ENCODE data around the gene SH3GLB2.
"Not testable (repeated sequence)": the region's sequence is repeated elsewhere in the genome, so short reads cannot be mapped to it uniquely, and the experiment has no call there.

SH3GLB2 gene

GRCh38 chr9:129053020-129053419 lies 24.9 kb upstream of the SH3GLB2 start:
- DNase-seq = no peak

- DNase-seq = peak in 1 of 14 donors; percentile 46
Observed at GRCh38 chr9:129052592-129052991, 24.5 kb upstream of the SH3GLB2 start.

- DNase-seq = no peak
Observed at GRCh38 chr9:129042016-129042415, 13.9 kb upstream of the SH3GLB2 start.

GRCh38 chr9:129040113-129040643 lies 12.0 kb upstream of the SH3GLB2 start:
- no peak for DNase-seq

- peak in 4 of 14 donors; percentile 9 to 24 (median 21) for DNase-seq
Observed at GRCh38 chr9:129038109-129038852, 10.2 kb upstream of the SH3GLB2 start.

GRCh38 chr9:129037767-129038098 lies 9.6 kb upstream of the SH3GLB2 start:
- no peak for DNase-seq

GRCh38 chr9:129036923-129037766 lies 9.0 kb upstream of the SH3GLB2 start:
- DNase-seq = no peak

- DNase-seq = peak; percentile 67 to 99 (median 94)
Observed at GRCh38 chr9:129036241-129036922, 8.3 kb upstream of the SH3GLB2 start, which contains the start of gene MIGA2. MIGA2 (plus strand) TSS chr9:129036626; CDS start chr9:129040595, 3,969 bp downstream.

- not testable (repeated sequence) for DNase-seq
Observed at GRCh38 chr9:129035838-129036237, 7.7 kb upstream of the SH3GLB2 start.

- no peak for DNase-seq
Observed at GRCh38 chr9:129033216-129033615, 5.1 kb upstream of the SH3GLB2 start.

- no peak for DNase-seq
Observed at GRCh38 chr9:129032541-129033159, 4.5 kb upstream of the SH3GLB2 start.

- no peak for DNase-seq
Observed at GRCh38 chr9:129031514-129031913, 3.4 kb upstream of the SH3GLB2 start.

- DNase-seq = no peak
Observed at GRCh38 chr9:129030191-129030590, 2.1 kb upstream of the SH3GLB2 start.

GRCh38 chr9:129027685-129028191 lies 393 bp downstream of the SH3GLB2 start:
- DNase-seq = peak in 4 of 14 donors; percentile 50 to 77 (median 58)

- DNase-seq = no peak
Observed at GRCh38 chr9:129027224-129027684, 877 bp downstream of the SH3GLB2 start.

GRCh38 chr9:129026442-129027223 lies 1.5 kb downstream of the SH3GLB2 start:
- DNase-seq = peak in 8 of 14 donors; percentile 32 to 58 (median 40)

GRCh38 chr9:129023908-129024233 lies 4.3 kb downstream of the SH3GLB2 start:
- no peak for DNase-seq

GRCh38 chr9:129023036-129023907 lies 4.9 kb downstream of the SH3GLB2 start:
- peak in 7 of 14 donors; percentile 10 to 76 (median 17) for DNase-seq

- DNase-seq = no peak
Observed at GRCh38 chr9:129022037-129022436, 6.1 kb downstream of the SH3GLB2 start.

GRCh38 chr9:129021091-129021490 lies 7.0 kb downstream of the SH3GLB2 start:
- DNase-seq = peak in 1 of 14 donors; percentile 73

All from C1 segment of cervical spinal cord (tissue), 14 donors.